ENCODE data around the gene AP1S3. TPM values are rescaled to one million over a fixed set of nuclear protein-coding genes. Genes with fewer than 3 reads are reported as not detected.
A peak's percentile ranks its signal among the peaks of the same experiment; 100 is the strongest.
"Not testable (repeated sequence)": the region's sequence is repeated elsewhere in the genome, so short reads cannot be mapped to it uniquely, and the experiment has no call there.

The AP1S3 gene
- total RNA-seq, 8 experiments from 2014 or later, result 1.1 to 14.7 (median 3.9) TPM

GRCh38 chr2:223815186-223815883 is 22.0 kb downstream of the AP1S3 start:
- 60 to 100% (median 93%) methylated on average over 1 to 3 of the region's 3 CpGs; no CpG with 5 or more reads in 2 of the 10 experiments for WGBS, 10 experiments
- in situ Hi-C loops (cut with MboI; ENCODE audit: low pct_unique_long_range_greater_than_20kb in 2 of 9, low sequenced_read_pairs in 9 of 9, unreplicated experiment in 9 of 9), result loop anchor here in 1 of 9 experiments (25.0 kb wide), 1 partner anchor 853 kb away; no protein-coding TSS in a partner anchor
- H3K4me3 ChIP-seq, result no peak overlapping the region
- no peak overlapping the region for H3K27ac ChIP-seq
- no peaks in the 10 kb centered on the region for H3K4me1 ChIP-seq (replicated peaks in 1 of 2)
- ATAC-seq (replicated peaks in 6 of 8), result peak in 4 of 8 experiments; percentile 31 to 77 (median 55)

- not testable (repeated sequence) for H3K27ac ChIP-seq; H3K4me1 ChIP-seq (replicated peaks in 1 of 2); ATAC-seq (replicated peaks in 6 of 8); H3K4me3 ChIP-seq
- 69 to 100% (median 94%) methylated on average over 1 to 3 of the region's 3 CpGs; no CpG with 5 or more reads in 2 of the 10 experiments for WGBS, 10 experiments
- in situ Hi-C loops (cut with MboI; ENCODE audit: low pct_unique_long_range_greater_than_20kb in 2 of 9, low sequenced_read_pairs in 9 of 9, unreplicated experiment in 9 of 9), result loop anchor here in 1 of 9 experiments (25.0 kb wide), 1 partner anchor 852 kb away; no protein-coding TSS in a partner anchor
Observed at GRCh38 chr2:223814764-223815163, 22.6 kb downstream of the AP1S3 start.

- in situ Hi-C loops (cut with MboI; ENCODE audit: low pct_unique_long_range_greater_than_20kb in 2 of 9, low sequenced_read_pairs in 9 of 9, unreplicated experiment in 9 of 9), result loop anchor here in 1 of 9 experiments (25.0 kb wide), 1 partner anchor 851 kb away; no protein-coding TSS in a partner anchor
- WGBS, 10 experiments, result 88 to 100% (median 100%) methylated on average over 1 to 2 of the region's 2 CpGs; no CpG with 5 or more reads in 5 of the 10 experiments
- Histone ChIP-seq H3K27ac (no peak overlapping the region), H3K4me1 (replicated peaks in 1 of 2) (no peaks in the 10 kb centered on the region), H3K4me3 (no peak overlapping the region)
- no peak for ATAC-seq (replicated peaks in 6 of 8)
Observed at GRCh38 chr2:223813329-223813728, 24.1 kb downstream of the AP1S3 start.

- 70 to 100% (median 94%) methylated on average over 1 to 2 of the region's 2 CpGs; no CpG with 5 or more reads in 3 of the 10 experiments for WGBS, 10 experiments
- in situ Hi-C loops (cut with MboI; ENCODE audit: low pct_unique_long_range_greater_than_20kb in 2 of 9, low sequenced_read_pairs in 9 of 9, unreplicated experiment in 9 of 9), result loop anchor here in 1 of 9 experiments (25.0 kb wide), 1 partner anchor 849 kb away; no protein-coding TSS in a partner anchor
- H3K4me1 ChIP-seq (replicated peaks in 1 of 2), result no peaks in the 10 kb centered on the region
- no peak for ATAC-seq (replicated peaks in 6 of 8)
- H3K27ac ChIP-seq, result no peak overlapping the region
- H3K4me3 ChIP-seq, result no peak overlapping the region
Observed at GRCh38 chr2:223811757-223812156, 25.6 kb downstream of the AP1S3 start.

- no peak for ATAC-seq (replicated peaks in 6 of 8)
- Histone ChIP-seq H3K4me3 (no peak overlapping the region), H3K27ac (no peak overlapping the region), H3K4me1 (replicated peaks in 1 of 2) (no peaks in the 10 kb centered on the region)
- in situ Hi-C loops (cut with MboI; ENCODE audit: low pct_unique_long_range_greater_than_20kb in 2 of 9, low sequenced_read_pairs in 9 of 9, unreplicated experiment in 9 of 9), result loop anchor here in 1 of 9 experiments (25.0 kb wide), 1 partner anchor 843 kb away; no protein-coding TSS in a partner anchor
- WGBS, 10 experiments, result 90 to 100% (median 96%) methylated on average over 1 to 7 of the region's 8 CpGs; no CpG with 5 or more reads in 2 of the 10 experiments
Observed at GRCh38 chr2:223805008-223805407, 32.4 kb downstream of the AP1S3 start.

GRCh38 chr2:223801736-223802135 is 35.6 kb downstream of the AP1S3 start:
- Histone ChIP-seq H3K4me3 (no peak overlapping the region), H3K4me1 (replicated peaks in 1 of 2) (no peaks in the 10 kb centered on the region), H3K27ac (no peak overlapping the region)
- ATAC-seq (replicated peaks in 6 of 8), result no peak
- 0 to 92% (median 71%) methylated on average over 1 to 4 of the region's 5 CpGs; no CpG with 5 or more reads in 1 of the 10 experiments for WGBS, 10 experiments
- in situ Hi-C loops (cut with MboI; ENCODE audit: low pct_unique_long_range_greater_than_20kb in 2 of 9, low sequenced_read_pairs in 9 of 9, unreplicated experiment in 9 of 9), result loop anchor here in 1 of 9 experiments (25.0 kb wide), 1 partner anchor 839 kb away; no protein-coding TSS in a partner anchor

- Histone ChIP-seq H3K4me1 (replicated peaks in 1 of 2) (no peaks in the 10 kb centered on the region), H3K4me3 (no peak overlapping the region), H3K27ac (no peak overlapping the region)
- 67 to 94% (median 88%) methylated on average over 1 to 4 of the region's 4 CpGs; no CpG with 5 or more reads in 1 of the 10 experiments for WGBS, 10 experiments
- in situ Hi-C loops (cut with MboI; ENCODE audit: low pct_unique_long_range_greater_than_20kb in 2 of 9, low sequenced_read_pairs in 9 of 9, unreplicated experiment in 9 of 9), result loop anchor here in 1 of 9 experiments (25.0 kb wide), 1 partner anchor 839 kb away; no protein-coding TSS in a partner anchor
- ATAC-seq (replicated peaks in 6 of 8), result no peak
Observed at GRCh38 chr2:223800908-223801307, 36.5 kb downstream of the AP1S3 start.

GRCh38 chr2:223797811-223798721 is 39.3 kb downstream of the AP1S3 start:
- ATAC-seq (replicated peaks in 6 of 8), result peak; percentile 23 to 79 (median 66)
- Histone ChIP-seq H3K4me3 (no peak overlapping the region), H3K4me1 (replicated peaks in 1 of 2) (no peaks in the 10 kb centered on the region), H3K27ac (no peak overlapping the region)
- in situ Hi-C loops (cut with MboI; ENCODE audit: low pct_unique_long_range_greater_than_20kb in 2 of 9, low sequenced_read_pairs in 9 of 9, unreplicated experiment in 9 of 9), result loop anchor here in 7 of 9 experiments (10.0 to 25.0 kb wide), 4 partner anchors 811 to 1111 kb away; no protein-coding TSS in a partner anchor
- 80 to 100% (median 93%) methylated on average over 1 to 4 of the region's 4 CpGs; no CpG with 5 or more reads in 1 of the 10 experiments for WGBS, 10 experiments

- no peak for ATAC-seq (replicated peaks in 6 of 8)
- H3K4me3 ChIP-seq, result no peak overlapping the region
- 75 to 100% (median 98%) methylated on average over 1 to 4 of the region's 5 CpGs; no CpG with 5 or more reads in 2 of the 10 experiments for WGBS, 10 experiments
- H3K4me1 ChIP-seq (replicated peaks in 1 of 2), result no peaks in the 10 kb centered on the region
- in situ Hi-C loops (cut with MboI; ENCODE audit: low pct_unique_long_range_greater_than_20kb in 2 of 9, low sequenced_read_pairs in 9 of 9, unreplicated experiment in 9 of 9), result loop anchor here in 7 of 9 experiments (10.0 to 25.0 kb wide), 4 partner anchors 810 to 1110 kb away; no protein-coding TSS in a partner anchor
- H3K27ac ChIP-seq, result no peak overlapping the region
Observed at GRCh38 chr2:223797037-223797436, 40.3 kb downstream of the AP1S3 start.

- Histone ChIP-seq H3K27ac (no peak overlapping the region), H3K4me3 (no peak overlapping the region), H3K4me1 (replicated peaks in 1 of 2) (no peaks in the 10 kb centered on the region)
- in situ Hi-C loops (cut with MboI; ENCODE audit: low pct_unique_long_range_greater_than_20kb in 2 of 9, low sequenced_read_pairs in 9 of 9, unreplicated experiment in 9 of 9), result loop anchor here in 5 of 9 experiments (25.0 kb wide), 3 partner anchors 802 to 1102 kb away; no protein-coding TSS in a partner anchor
- WGBS, 10 experiments, result 83 to 100% (median 96%) methylated on average over 2 to 6 of the region's 6 CpGs
- ATAC-seq (replicated peaks in 6 of 8), result no peak
Observed at GRCh38 chr2:223789423-223789822, 48.0 kb downstream of the AP1S3 start.

- Histone ChIP-seq H3K27ac (no peak overlapping the region), H3K4me3 (no peak overlapping the region), H3K4me1 (replicated peaks in 1 of 2) (no peaks in the 10 kb centered on the region)
- no peak for ATAC-seq (replicated peaks in 6 of 8)
- in situ Hi-C loops (cut with MboI; ENCODE audit: low pct_unique_long_range_greater_than_20kb in 2 of 9, low sequenced_read_pairs in 9 of 9, unreplicated experiment in 9 of 9), result loop anchor here in 5 of 9 experiments (25.0 kb wide), 3 partner anchors 802 to 1102 kb away; no protein-coding TSS in a partner anchor
Observed at GRCh38 chr2:223788826-223789225, 48.6 kb downstream of the AP1S3 start.

- ATAC-seq (replicated peaks in 6 of 8); H3K27ac ChIP-seq; H3K4me1 ChIP-seq (replicated peaks in 1 of 2); H3K4me3 ChIP-seq: not testable (repeated sequence)
- in situ Hi-C loops (cut with MboI; ENCODE audit: low pct_unique_long_range_greater_than_20kb in 2 of 9, low sequenced_read_pairs in 9 of 9, unreplicated experiment in 9 of 9), result loop anchor here in 5 of 9 experiments (25.0 kb wide), 3 partner anchors 801 to 1101 kb away; no protein-coding TSS in a partner anchor
- 90 to 100% methylated on average over 1 to 2 of the region's 10 CpGs; no CpG with 5 or more reads in 8 of the 10 experiments for WGBS, 10 experiments
Observed at GRCh38 chr2:223788106-223788505, 49.3 kb downstream of the AP1S3 start.

Measured in motor neuron (in vitro differentiated cells).